Measurements from ENCODE around the gene DHCR24.
"Not testable (repeated sequence)": the region's sequence is repeated elsewhere in the genome, so short reads cannot be mapped to it uniquely, and the experiment has no call there.

The DHCR24 gene

DNA sequence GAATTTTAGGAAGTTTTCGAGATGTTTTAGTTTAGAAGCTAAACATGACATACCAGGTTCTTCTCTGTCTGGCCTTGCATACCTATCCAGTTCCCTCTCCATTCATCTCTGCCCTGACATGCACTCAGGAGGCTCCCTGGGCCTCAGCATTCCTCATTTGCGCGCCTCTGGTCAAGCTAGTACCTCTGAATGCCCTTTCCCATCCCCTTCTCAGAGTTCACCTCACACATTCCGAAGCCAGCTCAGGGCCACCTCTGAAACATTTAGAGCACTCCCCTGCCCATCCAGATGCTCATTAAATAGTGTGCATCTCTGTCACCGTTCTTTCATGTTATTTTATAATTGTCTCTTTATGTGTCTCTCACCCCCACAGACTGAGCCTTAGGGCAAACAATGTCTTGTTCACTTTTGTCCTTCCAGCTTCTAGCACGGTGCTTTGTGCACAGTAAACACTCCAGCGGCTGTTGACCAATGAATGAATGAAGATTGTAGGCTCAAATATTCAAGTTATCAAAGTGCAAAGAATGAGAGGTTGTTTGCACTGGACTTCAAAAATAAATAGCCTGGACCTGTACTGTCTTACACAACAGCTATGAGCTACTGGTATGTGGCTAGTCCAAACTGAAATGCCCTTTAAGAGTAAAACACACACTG lies 1.2 kb upstream of the DHCR24 start:
- no peak for DNase-seq (ENCODE audit: low read depth in 2 of 2)

DNA sequence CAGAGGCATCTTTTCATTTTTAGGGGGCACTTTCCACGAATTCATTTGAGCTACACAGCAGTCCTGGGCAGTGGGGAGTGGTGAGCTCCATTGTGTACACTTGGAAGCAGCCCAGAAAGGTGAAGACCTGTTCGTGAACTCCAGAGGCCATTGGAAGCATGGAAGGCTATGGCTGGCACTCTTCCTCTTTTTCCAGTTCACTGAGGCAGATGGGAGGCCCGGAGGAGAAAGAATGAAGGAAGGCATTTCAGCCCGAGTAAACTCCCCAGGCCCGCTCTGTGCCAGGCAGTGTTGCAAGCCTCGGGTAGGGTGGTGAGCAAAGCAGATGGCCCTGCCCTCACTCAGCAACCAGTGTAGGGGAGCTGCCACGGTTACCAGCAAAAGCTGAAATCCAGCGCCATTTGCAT lies 673 bp upstream of the DHCR24 start:
- no peak for DNase-seq (ENCODE audit: low read depth in 2 of 2)

DNA sequence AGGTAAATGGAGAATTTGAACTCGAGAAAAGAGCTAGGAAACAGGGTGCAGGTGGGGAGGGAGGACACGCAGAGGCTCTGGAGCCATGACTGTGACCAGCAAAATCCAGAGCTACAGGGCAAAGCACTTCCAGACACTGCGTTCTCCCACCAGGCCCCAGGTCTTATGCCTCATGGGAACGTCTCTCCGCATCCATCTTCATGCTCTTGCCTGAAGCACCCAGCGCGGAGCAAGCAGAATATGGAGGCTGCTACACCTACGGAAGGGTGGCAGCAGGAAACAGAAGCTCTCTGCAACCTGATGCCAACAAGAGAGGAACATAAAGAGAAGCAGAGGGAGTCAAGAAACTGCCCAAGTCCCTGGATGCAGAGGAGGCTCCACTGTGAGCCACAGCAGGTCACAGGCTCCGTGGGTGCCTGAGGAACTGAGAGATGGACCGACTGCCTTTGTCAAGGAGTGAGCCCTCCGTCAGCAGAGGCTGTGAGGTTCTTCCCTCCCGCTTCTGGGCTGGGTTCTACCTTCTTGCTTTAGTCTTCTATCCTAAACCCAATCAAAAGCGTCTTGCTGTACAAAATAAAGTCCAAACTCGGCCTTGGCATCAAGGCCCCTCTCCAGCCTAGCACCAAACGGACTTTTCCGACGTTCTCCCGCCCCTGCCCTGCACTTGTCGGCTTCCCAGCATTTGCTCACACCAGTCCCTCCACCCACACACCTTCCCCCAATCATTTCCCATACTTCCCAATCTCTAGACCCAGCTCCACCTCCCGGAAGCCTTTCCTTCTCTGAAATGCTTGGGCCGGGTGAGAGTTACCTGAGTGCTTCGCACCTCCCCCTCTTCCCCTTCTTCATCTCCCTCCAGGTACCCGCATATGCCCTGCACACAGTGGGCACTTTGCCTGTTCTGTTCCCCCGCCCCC lies 930 bp downstream of the DHCR24 start:
- DNase-seq (ENCODE audit: low read depth in 2 of 2) = no peak

DNA sequence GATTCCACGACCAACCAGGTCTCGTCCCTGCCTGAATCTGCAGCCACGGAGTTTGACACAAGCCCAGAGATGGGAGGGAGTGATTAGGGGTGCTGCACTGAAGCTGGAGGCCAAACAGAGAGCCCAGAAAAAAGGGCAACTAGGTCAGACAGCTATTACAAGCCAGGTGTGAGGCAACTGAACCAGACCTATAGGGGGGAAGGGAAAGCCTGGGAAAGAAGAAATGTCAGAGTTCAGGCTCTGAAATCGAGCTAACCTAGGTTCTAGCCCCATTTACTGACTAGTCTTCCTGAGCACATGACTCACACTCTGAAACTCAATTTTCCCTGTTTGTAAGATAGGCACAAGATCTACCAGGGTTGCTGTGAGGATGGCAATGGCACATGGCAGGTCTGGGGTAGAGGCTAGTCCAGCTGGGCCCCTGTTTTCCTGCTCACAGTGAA lies 1.7 kb downstream of the DHCR24 start:
- no peak for DNase-seq (ENCODE audit: low read depth in 2 of 2)

DNA sequence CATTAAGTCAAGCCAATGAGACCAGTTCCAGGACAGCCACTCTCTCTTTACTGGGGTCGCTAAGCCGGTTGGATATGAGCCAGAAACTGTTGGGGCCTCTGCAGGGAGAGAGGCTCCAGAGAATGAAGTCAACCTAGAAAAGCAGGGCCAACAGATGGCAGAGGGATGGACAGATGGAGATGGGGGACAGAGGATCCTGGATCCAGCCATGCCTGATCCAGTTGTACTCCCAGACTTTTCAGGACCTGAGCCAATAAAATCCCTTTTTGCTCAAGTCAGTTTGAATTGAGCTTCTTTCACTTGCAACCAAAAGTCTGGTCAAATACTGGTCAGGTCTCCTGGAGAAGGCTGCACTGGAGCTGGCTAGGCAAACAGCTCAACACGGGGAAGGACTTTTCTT lies 2.2 kb downstream of the DHCR24 start:
- no peak for DNase-seq (ENCODE audit: low read depth in 2 of 2)

DNA sequence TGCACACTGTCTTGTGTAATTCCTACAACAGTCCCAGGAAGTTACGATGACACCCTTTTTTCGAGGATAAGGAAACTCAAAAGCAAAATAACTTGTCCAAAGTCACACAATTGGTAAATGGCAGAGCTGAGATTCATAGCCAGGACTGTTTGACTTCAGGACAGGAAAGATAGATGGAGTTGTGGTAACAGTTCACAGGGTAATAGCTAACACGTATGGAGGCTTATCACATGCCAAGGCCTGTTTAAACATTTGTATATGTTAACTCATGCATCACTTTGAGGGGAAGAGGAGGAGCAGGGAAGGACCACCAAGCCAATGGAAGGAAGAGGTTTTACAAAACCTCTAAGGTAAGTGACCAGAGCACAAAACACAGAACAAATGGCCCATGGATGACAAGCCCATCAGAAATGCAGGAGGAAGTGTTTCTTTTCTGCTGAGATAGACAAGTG lies 2.8 kb downstream of the DHCR24 start:
- DNase-seq (ENCODE audit: low read depth in 2 of 2) = no peak

DNA sequence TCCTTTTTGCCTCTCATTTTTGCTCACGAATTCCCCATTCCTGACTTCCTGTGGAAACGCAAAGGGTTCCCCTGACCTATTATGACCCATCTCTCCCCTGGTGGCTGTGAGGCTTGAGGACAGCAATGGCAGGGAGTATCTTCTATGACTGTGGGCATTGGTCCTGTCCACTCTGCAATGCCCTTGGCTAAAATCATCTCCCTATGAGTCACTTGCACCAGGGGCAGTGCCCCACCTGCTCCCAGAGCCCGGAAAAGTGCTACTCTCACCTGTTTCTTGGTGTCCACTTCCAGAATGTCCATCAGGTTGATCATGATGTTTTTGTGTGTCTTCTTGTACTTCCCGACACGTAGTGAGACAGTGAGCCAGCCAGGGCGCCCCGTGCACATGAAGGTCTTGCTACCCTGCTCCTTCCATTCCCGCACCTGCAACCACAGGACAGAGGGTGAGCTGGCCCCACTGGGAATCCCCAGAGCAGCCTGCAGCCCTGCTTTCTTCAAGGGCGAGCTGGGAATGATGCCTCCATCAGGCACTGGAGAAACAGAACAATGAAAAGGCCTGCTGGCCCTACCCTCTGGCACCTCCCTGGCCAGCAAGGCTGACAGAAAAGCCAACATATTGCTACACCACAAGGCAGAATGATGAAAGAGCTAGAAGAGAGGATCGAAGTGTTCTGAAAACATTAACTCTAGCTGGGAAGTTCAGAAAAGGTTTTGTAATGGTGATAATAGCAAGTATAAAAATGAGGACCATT lies 3.5 kb downstream of the DHCR24 start:
- no peak for DNase-seq (ENCODE audit: low read depth in 2 of 2)

DNA sequence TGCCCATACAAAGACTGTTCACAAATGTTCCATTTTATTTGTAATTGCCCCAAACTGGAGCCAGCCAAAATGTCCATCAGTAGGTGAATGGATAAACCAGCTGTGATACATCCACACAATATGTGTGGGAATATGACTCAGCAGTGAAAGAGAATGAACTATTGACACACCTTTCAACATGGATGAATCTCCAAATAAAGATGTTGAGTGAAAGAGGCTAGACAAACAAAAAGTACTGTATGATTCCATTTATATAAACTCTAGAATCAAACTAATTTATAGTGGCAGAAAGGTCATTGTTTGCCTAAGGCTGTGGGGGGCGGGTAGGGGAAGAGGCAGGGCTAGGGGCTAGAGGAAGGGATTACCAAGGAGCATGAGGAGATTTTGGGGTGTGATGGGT lies 4.5 kb downstream of the DHCR24 start:
- no peak for DNase-seq (ENCODE audit: low read depth in 2 of 2)

DNA sequence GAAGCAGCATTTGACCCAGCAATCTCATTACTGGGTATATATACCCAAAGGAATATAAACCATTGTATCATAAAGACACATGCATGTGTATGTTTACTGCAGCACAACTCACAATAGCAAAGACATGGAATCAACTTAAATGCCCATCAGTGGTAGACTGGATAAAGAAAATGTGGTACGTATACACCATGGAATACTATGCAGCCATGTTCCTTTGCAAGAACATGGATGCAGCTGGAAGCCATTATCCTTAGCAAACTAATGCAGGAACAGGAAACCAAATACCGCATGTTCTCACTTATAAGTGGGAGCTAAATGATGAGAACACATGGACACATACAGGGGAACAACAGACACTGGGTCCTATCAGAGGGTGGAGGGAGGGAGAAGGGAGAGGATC lies 5.4 kb downstream of the DHCR24 start:
- not testable (repeated sequence) for DNase-seq (ENCODE audit: low read depth in 2 of 2)

DNA sequence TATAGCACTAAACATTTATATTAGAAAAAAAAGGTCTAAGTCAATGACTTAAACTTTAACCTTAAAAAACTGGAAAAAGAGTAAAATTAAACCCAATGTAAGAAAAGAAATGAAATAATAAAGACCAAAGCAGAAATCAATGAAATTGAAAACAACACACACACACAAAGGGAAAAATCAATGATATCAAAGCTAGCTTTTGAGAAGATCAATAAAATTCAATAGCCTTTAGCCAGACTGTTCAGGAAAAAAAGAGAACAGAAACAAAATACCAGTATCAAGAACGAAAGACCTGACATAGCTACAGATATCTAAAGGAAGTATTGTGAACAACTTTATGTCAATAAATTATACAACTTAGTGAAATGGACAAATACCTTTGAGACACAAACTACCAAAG lies 7.1 kb downstream of the DHCR24 start:
- DNase-seq (ENCODE audit: low read depth in 2 of 2) = no peak

DNA sequence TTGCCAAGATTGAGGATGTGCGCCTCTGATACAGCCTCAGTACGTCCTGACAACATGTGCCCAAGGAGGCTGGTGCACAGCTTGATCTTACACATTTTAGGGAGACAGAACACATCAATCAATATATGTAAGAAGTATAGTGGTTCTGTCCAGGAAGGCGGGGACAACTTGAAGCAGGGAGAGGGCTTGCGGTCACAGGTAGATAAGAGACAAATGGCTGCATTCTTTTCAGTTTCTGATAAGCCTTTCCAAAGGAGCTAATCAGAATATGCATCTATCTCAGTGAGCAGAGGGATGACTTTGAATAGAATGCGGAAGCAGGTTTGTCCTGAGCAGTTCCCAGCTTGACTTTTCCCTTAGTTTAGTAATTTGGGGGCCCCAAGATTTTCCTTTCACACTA lies 10.2 kb downstream of the DHCR24 start:
- DNase-seq (ENCODE audit: low read depth in 2 of 2) = no peak

DNA sequence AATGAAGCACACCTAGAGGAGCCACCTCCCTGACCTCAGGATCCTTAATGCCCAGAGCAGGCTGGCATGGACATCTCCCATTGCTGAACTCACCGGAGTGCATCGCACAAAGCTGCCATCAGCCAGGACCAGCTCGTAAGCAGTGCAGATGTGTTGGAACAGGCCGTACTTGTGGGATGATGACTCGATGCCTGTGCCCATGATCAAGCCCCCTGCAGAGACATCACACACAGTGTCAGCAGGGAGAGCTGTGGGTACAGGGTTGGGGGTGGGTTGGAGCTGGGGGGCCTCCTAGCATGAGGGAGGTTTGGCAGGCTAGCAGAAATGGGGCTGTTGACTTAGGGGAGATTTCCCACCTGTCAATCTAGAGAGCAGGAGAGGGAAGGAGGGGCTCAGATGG lies 12.0 kb downstream of the DHCR24 start:
- no peak for DNase-seq (ENCODE audit: low read depth in 2 of 2)

DNA sequence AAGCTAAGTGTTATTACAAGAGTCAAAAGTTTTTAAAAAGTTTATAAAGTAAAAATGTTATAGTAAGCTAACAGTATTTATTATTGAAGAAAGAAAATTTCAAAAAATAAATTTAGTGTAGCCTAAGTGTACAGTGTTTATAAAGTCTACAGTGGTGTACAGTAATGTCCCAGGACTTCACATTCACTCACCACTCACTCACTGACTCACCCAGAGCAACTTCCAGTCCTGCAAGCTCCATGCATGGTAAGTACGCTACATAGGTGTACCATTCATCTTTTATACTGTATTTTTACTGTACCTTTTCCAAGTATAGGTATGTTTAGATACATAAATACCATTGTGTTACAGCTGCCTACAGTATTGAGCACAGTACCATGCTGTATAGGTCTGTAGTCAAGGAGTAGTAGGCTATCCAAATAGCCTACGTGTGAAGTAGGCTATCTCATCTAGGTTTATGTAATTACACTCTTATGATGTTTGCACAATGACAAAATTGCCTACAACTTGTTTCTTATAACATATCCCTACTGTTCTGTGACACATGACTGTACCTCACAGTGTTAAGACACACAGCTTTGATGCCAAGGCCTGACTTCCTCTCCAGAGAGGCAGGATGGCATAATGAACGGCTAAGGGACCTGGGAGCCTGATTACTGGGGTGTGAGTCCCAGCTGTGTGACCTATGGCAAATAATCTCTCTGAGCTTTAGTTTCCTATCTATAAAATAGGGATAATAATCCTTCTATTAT lies 12.7 kb downstream of the DHCR24 start:
- DNase-seq (ENCODE audit: low read depth in 2 of 2) = no peak

DNA sequence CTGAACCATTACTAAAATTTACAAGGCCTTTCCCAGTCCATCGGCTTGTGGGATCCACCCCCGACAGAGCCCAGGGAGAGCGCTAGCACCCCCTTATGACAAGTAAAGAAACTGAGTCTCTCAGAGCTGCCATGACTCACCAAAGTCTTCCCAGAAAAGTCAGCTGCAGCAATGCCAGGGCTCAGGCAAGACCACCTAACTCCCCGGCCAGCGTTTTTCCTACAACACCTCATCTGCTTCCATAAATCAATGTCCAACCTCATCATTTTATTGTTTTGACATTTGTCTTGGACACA lies 15.0 kb downstream of the DHCR24 start:
- DNase-seq (ENCODE audit: low read depth in 2 of 2) = no peak

DNA sequence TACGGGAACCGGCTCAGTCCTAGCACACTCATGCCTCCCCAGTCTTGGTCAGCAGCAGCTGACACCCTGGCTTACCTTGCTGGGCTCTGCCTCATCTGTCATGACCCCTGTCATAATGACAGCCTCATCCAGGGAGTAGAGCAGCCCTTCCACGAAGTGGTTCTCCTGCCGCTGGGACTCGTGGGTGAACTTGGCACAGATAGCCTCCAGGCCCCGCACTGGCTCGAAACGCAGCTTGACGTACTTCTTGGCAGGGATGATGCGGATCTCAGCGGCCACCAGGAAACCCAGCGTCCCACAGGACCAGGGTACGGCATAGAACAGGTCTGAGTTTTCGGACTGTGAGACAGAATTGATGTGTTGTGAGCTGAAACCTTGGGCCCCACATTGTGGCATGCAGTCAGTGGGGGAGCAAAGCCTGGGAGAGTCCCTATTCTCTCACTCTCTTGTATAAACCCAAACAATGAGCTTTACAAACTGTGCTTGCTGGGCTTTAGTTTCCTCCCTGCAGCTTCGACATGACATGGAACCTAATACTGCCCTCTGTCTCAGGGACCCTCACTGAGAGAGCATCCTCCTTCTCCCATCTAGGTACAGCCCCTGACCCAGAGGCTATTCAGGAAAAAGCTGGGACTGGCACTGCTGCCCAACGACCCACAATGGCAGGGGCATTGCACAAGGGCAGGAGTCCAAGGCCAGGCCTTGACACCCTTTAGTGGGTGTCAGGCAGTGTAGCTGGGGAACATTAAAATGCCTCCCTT lies 15.5 kb downstream of the DHCR24 start:
- no peak for DNase-seq (ENCODE audit: low read depth in 2 of 2)

DNA sequence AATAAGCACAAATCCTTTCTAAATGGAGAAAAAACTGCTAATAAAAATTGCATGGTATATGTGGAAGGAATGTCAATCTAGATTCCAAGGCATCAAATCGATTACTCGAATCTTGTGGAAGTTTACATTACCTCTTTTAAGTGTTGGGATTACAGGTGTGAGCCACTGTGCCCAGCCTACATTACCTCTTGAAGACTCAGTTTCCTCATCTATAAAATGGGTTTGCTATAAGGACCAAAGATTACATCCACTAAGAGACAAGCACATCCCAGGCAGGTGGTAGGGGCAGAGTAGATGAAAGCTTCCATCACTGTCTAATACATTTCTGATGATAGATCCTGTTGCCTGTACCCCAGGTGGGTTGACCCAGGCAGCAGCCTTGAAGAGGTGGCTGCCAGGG lies 16.1 kb downstream of the DHCR24 start:
- DNase-seq (ENCODE audit: low read depth in 2 of 2) = no peak

DNA sequence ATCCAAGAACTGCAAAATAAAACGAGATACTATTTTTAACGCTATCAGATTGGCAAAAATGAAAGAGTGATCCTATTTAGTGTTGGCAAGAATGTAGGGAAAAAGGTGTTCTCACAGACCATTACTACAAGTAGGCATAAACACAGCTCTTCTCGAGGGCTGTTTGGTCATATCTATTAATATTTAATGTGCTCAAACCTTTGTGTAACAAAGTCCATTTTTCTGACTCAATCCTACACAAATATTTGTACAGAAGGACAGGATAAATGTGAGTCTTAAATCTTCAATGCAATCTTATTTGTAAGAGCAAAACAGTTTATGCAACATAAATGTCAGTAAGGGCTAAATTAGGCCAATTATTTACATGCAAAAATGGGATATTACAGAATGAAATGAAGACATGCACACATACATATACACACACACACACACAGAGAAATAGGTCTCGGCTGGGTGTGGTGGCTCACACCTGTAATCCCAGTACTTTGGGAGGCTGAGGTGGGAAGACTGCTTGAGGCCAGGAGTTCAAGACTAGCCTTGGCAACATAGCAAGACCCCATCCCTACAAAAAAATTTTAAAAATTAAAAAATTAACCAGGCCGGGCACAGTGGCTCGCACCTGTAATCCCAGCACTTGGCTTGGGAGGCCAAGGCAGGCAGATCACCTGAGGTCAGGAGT lies 17.7 kb downstream of the DHCR24 start:
- DNase-seq (ENCODE audit: low read depth in 2 of 2) = no peak

DNA sequence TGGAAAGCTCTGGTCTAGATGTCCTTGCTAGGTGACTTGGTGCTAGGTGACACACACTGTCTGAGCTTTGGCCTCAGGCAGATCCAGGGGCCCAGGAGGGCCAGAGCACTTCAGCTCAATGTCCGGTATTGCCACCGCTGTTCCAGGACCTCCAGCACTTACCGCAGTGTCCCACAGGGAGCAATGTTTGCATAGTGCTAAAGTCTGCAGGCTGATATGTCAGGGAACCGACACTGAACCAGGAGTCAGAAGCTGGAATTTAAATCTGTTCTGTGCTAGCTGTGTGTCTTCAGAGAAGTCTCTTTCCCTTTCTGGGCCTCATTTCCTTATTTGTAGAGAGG lies 19.3 kb downstream of the DHCR24 start:
- no peak for DNase-seq (ENCODE audit: low read depth in 2 of 2)

DNA sequence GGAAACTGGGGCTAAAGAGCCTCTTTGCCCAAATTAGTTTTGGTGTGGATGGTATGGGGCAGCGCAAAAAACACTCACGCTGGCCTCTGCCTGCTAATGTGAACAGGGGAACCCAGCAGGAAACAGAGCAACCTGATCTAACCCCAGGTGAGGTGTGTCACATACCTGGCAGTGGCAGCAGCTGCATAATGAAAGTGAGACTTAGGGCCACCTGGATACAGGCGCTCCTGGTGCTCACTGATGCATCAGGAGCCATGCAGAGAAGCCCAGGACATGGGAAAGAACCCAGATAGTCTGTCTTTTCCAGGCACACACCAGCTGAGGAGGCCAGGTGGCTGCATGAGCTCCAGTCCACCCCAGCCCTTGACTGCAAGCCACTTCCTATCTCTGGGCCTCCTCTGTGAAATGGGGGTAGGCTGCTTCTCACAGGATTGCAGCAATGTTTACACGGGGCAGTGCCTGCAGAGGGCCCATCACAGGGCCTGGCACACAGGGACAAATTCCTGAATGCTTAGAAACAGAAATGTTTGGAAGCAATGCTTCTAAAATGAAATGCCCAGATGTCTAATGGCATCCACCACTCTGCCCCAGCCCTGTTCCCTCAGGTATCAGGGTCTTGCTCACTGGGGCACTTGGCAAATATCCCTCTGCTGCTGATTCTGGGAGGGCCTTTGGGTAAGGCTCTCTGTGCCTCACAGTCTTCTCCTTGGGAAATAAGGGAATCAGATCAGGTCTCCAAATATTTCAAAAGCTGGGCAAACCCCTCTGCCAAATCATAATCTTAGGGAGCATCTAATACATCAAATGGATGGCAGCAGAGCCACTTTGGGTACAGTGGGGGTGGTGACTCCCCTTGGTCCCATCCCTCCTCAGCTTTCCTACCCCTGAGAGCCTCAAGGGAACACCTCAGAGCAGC lies 19.9 kb downstream of the DHCR24 start:
- DNase-seq (ENCODE audit: low read depth in 2 of 2) = no peak

Measured in stimulated activated CD8-positive, alpha-beta memory T cell treated with anti-CD3 and anti-CD28 coated beads, Interleukin-2, amount 100 ng/mL, for 1 hour (primary cell).